Measurements from ENCODE around the gene MICAL2. TPM values are rescaled to one million over a fixed set of nuclear protein-coding genes. Genes with fewer than 3 reads are reported as not detected.

The MICAL2 gene
- total and polyA plus RNA-seq, 2 of the 8 experiments (the other 6 are each of a cell fraction or from before 2014, with no cell fraction given), result 1.3 to 4.1 TPM

DNA sequence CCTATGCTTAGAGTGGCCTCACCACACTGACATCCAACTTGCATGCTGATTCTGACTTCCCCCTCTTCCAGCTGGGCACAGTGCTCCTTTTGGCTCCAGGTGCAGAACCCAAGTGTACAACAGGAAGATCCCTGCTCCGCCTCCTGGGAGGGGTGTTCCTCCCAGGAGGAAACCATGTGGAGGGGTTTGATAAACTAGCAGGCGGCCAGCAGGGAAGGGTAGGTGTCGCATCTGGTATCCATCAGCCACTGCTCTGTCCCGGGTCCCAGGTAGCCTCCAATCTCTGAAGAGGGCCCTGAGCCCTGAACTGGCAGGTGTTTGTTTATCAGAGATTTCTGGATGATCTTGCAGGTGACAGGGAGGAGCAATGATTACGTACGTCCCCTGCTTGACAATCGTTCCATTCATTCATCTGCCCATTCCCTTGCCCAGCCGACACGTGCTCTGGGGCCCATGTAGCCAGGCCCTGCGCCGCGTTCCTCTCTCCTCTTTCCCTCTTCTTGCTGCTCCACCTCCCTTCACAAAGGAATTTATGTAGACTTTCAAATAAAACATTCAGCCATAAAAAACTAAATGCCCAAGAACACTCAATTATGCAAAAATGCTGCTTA is 41.2 kb upstream of the MICAL2 start:
- H3K56ac ChIP-seq (replicated peaks; ENCODE audit: insufficient read length, low read depth, low read length), result no peak overlapping the region
- H3K4ac ChIP-seq (replicated peaks; ENCODE audit: insufficient read length, low read depth, low read length), result no peak overlapping the region
- POLR2A ChIA-PET (ENCODE audit: partially characterized antibody), result no interaction called here
- H3K9me3 ChIP-seq (ENCODE audit: insufficient read depth in 2 of 2, low read depth in 1 of 2, low read length in 1 of 2), result no peaks in the 10 kb centered on the region
- H3K79me2 ChIP-seq (ENCODE audit: control insufficient read depth in 1 of 2, insufficient read depth in 2 of 2, low read length in 2 of 2), result no peaks in the 10 kb centered on the region
- H4K8ac ChIP-seq (ENCODE audit: extremely low read depth, insufficient read depth, low read length), result peak overlapping the region; percentile 4; the same call in 1 of the 2 replicates
- no peak overlapping the region for H2BK12ac ChIP-seq (ENCODE audit: low read depth, low read length)
- H3K79me1 ChIP-seq (ENCODE audit: low read depth, low read length), result no peaks in the 10 kb centered on the region
- no peak overlapping the region for H3K23ac ChIP-seq (ENCODE audit: insufficient read length)
- no peak overlapping the region for H2AFZ ChIP-seq (ENCODE audit: low read length)
- H2BK15ac ChIP-seq (ENCODE audit: low read length), result no peak overlapping the region
- H3K27me3 ChIP-seq (replicated peaks in 1 of 4; ENCODE audit: control insufficient read depth in 3 of 4, extremely low read depth in 1 of 4, insufficient read depth in 3 of 4, low read length in 3 of 4), result peaks cover 0 to 2% (median under 1%) of the 10 kb centered on the region in 4 experiments; a peak in 1 of 7 replicates
- CTCF ChIA-PET (ENCODE audit: partially characterized antibody), result no interaction called here
- no peaks in the 10 kb centered on the region for H4K20me1 ChIP-seq (replicated peaks in 1 of 2; ENCODE audit: control insufficient read depth in 1 of 2, insufficient read depth in 2 of 2, low read length in 2 of 2)
- H3K23me2 ChIP-seq (ENCODE audit: low read depth, low read length), result no peaks in the 10 kb centered on the region
- H2AK5ac ChIP-seq (ENCODE audit: low read depth, low read length), result no peak overlapping the region
- H3K18ac ChIP-seq (ENCODE audit: extremely low read depth, low read length), result no peak overlapping the region
- H3K27ac ChIP-seq (ENCODE audit: low read depth, low read length), result no peak overlapping the region
- no peak overlapping the region for H3K14ac ChIP-seq (ENCODE audit: insufficient read length)
- WGBS, 2 experiments (ENCODE audit: extremely low coverage in 1 of 2, insufficient coverage in 1 of 2, insufficient read length in 1 of 2, insufficient replicate concordance in 2 of 2, low coverage in 1 of 2, low lambda C conversion rate in 2 of 2, missing lambda C conversion rate in 1 of 2), result 87% methylated on average over 12 of the region's 12 CpGs; no CpG with 5 or more reads in 1 of the 2 experiments
- H3K9ac ChIP-seq (replicated peaks in 1 of 4; ENCODE audit: extremely low read depth in 1 of 4, low read depth in 3 of 4, low read length in 3 of 4), result no peak overlapping the region
- no peak for FAIRE-seq
- no peak overlapping the region for H3K4me3 ChIP-seq (ENCODE audit: extremely low read depth in 1 of 4, insufficient read depth in 2 of 4, low read depth in 3 of 4, low read length in 4 of 4)
- H4K91ac ChIP-seq (replicated peaks; ENCODE audit: insufficient read length, low read length), result no peak overlapping the region
- H2BK20ac ChIP-seq (ENCODE audit: low read length), result no peak overlapping the region
- H2BK120ac ChIP-seq (replicated peaks; ENCODE audit: low read depth, low read length), result no peak overlapping the region
- H3K4me2 ChIP-seq (ENCODE audit: insufficient read depth in 1 of 2, low read depth in 2 of 2, low read length in 2 of 2), result no peak overlapping the region
- H3K36me3 ChIP-seq (ENCODE audit: control insufficient read depth in 2 of 4, insufficient read depth in 4 of 4, low read length in 3 of 4), result no peaks in the 10 kb centered on the region
- no peak overlapping the region for H2BK5ac ChIP-seq (ENCODE audit: low read depth, low read length)
- peaks cover 2 to 9% (median 5%) of the 10 kb centered on the region in 4 experiments; a peak in 3 of 7 replicates for H3K4me1 ChIP-seq (replicated peaks in 1 of 4; ENCODE audit: control insufficient read depth in 3 of 4, insufficient read depth in 4 of 4, low read length in 3 of 4)
- H4K5ac ChIP-seq (ENCODE audit: insufficient read length, low read depth, low read length), result no peak overlapping the region
- peak in 1 of 2 experiments; percentile 41 for DNase-seq (ENCODE audit: low read depth in 1 of 2, low spot score in 2 of 2)
- TF ChIP-seq, protein P1, sequence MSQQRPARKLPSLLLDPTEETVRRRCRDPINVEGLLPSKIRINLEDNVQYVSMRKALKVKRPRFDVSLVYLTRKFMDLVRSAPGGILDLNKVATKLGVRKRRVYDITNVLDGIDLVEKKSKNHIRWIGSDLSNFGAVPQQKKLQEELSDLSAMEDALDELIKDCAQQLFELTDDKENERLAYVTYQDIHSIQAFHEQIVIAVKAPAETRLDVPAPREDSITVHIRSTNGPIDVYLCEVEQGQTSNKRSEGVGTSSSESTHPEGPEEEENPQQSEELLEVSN (IDR thresholded peaks at IDR 0.05), result no peak
- TF ChIP-seq TAF7 (optimal IDR thresholded peaks at IDR 0.05; ENCODE audit: borderline replicate concordance, low read depth, low read length), result no peak
- no peak for TF ChIP-seq CEBPB (IDR thresholded peaks at IDR 0.05; ENCODE audit: low read depth, low read length)
- no peak for TF ChIP-seq CHD2 (IDR thresholded peaks at IDR 0.05; ENCODE audit: low read length)
- TF ChIP-seq RBBP5 (IDR thresholded peaks at IDR 0.05; ENCODE audit: borderline replicate concordance, low read depth, low read length), result no peak
- TF ChIP-seq HDAC2 (IDR thresholded peaks at IDR 0.05; ENCODE audit: borderline replicate concordance in 1 of 2, low read depth in 2 of 2, low read length in 2 of 2), result no peak
- TF ChIP-seq KDM1A (IDR thresholded peaks at IDR 0.05; ENCODE audit: borderline replicate concordance, low read length), result no peak
- TF ChIP-seq ZNF274 (IDR thresholded peaks at IDR 0.05; ENCODE audit: borderline replicate concordance, extremely low read depth, low read length), result no peak
- TF ChIP-seq GABPA (IDR thresholded peaks at IDR 0.05; ENCODE audit: borderline replicate concordance, insufficient read depth, low read length), result no peak
- no peak for TF ChIP-seq TCF12 (IDR thresholded peaks at IDR 0.05; ENCODE audit: low read depth, low read length)
- no peak for TF ChIP-seq PHF8 (conservative IDR thresholded peaks at IDR 0.05; ENCODE audit: low read depth, low read length)
- no peak for TF ChIP-seq YY1 (IDR thresholded peaks at IDR 0.05; ENCODE audit: low read depth, low read length)
- TF ChIP-seq EGR1 (IDR thresholded peaks at IDR 0.05; ENCODE audit: borderline replicate concordance, low read depth, low read length), result no peak

Measured in H1 (cell line).